Gastroesophageal sphincter (tissue), 3 donors: Measurements from ENCODE around the gene MADD.

Experiments used
- EP300 ChIP-seq: sonication (generic); formaldehyde crosslinking; IDR thresholded peaks from one replicate; pipeline ENCODE4 v1.6.1; 2017; ENCODE audit warnings: antibody characterized with exemption, mild to moderate bottlenecking
- POLR2A ChIP-seq, 2 donors: fragments of 450-650 bp; IDR thresholded peaks; one replicate each; pipeline ENCODE4 v1.6.1; 2017; ENCODE audit warnings: antibody characterized with exemption in 2 of 2, mild to moderate bottlenecking in 2 of 2, moderate library complexity in 1 of 2
- POLR2AphosphoS5 ChIP-seq: sonication (generic); formaldehyde crosslinking; IDR thresholded peaks from one replicate; pipeline ENCODE4 v1.6.1; 2017; ENCODE audit warnings: antibody characterized with exemption
- TF ChIP-seq, protein P1 (sequence below), 4 experiments: fragments of 200-600 bp in 2 of 4; fragments of 450-650 bp in 2 of 4; sonication (generic) in 1 of 4; IDR thresholded peaks; one replicate each; pipeline ENCODE4 v1.5.1; 2017 to 2019; ENCODE audit warnings: antibody characterized with exemption in 4 of 4, mild to moderate bottlenecking in 2 of 4, moderate library complexity in 2 of 4

GRCh38 chr11:47264521-47264920 lies 5.4 kb upstream of the MADD start:
- TF ChIP-seq, protein P1, sequence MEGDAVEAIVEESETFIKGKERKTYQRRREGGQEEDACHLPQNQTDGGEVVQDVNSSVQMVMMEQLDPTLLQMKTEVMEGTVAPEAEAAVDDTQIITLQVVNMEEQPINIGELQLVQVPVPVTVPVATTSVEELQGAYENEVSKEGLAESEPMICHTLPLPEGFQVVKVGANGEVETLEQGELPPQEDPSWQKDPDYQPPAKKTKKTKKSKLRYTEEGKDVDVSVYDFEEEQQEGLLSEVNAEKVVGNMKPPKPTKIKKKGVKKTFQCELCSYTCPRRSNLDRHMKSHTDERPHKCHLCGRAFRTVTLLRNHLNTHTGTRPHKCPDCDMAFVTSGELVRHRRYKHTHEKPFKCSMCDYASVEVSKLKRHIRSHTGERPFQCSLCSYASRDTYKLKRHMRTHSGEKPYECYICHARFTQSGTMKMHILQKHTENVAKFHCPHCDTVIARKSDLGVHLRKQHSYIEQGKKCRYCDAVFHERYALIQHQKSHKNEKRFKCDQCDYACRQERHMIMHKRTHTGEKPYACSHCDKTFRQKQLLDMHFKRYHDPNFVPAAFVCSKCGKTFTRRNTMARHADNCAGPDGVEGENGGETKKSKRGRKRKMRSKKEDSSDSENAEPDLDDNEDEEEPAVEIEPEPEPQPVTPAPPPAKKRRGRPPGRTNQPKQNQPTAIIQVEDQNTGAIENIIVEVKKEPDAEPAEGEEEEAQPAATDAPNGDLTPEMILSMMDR (IDR thresholded peaks at IDR 0.05), result no peak
- no peak for TF ChIP-seq POLR2A (IDR thresholded peaks at IDR 0.05)
- no peak for TF ChIP-seq POLR2AphosphoS5
- TF ChIP-seq EP300, result no peak
